IPS-18c (cell line): ENCODE data around the gene CLCN7.
"Not testable (repeated sequence)": the region's sequence is repeated elsewhere in the genome, so short reads cannot be mapped to it uniquely, and the experiment has no call there.

Experiments used
- H3K4me3 ChIP-seq: 2 replicates; pipeline ENCODE4 v1.7.0; 2013; ENCODE audit warnings: low read depth, mild to moderate bottlenecking, low read length, moderate library complexity; ENCODE audit not compliant: insufficient read depth
- H3K9me3 ChIP-seq: one replicate; pipeline ENCODE4 v1.6.1; 2013; ENCODE audit warnings: mild to moderate bottlenecking, low read length, moderate library complexity; ENCODE audit not compliant: control insufficient read depth, insufficient read depth

The CLCN7 gene

GRCh38 chr16:1492923-1493745, 18.3 kb upstream of the CLCN7 start, which contains the start of gene TELO2:
TELO2 (plus strand) TSS chr16:1493360; CDS start chr16:1494282, 922 bp downstream.
- no peaks in the 10 kb centered on the region for H3K9me3 ChIP-seq
- peak within 1 kb of the TSS; percentile 91 for H3K4me3 ChIP-seq

- Histone ChIP-seq H3K9me3 (no peaks in the 10 kb centered on the region), H3K4me3 (peak overlapping the region; percentile 91)
Observed at GRCh38 chr16:1492082-1492922, 17.5 kb upstream of the CLCN7 start.

GRCh38 chr16:1491327-1491726, 16.5 kb upstream of the CLCN7 start:
- H3K9me3 ChIP-seq, result no peaks in the 10 kb centered on the region
- no peak overlapping the region for H3K4me3 ChIP-seq

- no peak overlapping the region for H3K4me3 ChIP-seq
- H3K9me3 ChIP-seq, result no peaks in the 10 kb centered on the region
Observed at GRCh38 chr16:1489077-1489476, 14.2 kb upstream of the CLCN7 start.

GRCh38 chr16:1488619-1489018, 13.8 kb upstream of the CLCN7 start, which contains the start of gene PTX4:
PTX4 (minus strand) TSS chr16:1488944; CDS start chr16:1488909, 35 bp downstream.
- Histone ChIP-seq H3K4me3 (no peak within 1 kb of the TSS), H3K9me3 (peaks cover 2% of the 10 kb centered on the region)

- no peak overlapping the region for H3K4me3 ChIP-seq
- peaks cover 2% of the 10 kb centered on the region for H3K9me3 ChIP-seq
Observed at GRCh38 chr16:1488054-1488601, 13.3 kb upstream of the CLCN7 start.

- H3K9me3 ChIP-seq, result peaks cover 2% of the 10 kb centered on the region
- H3K4me3 ChIP-seq, result no peak overlapping the region
Observed at GRCh38 chr16:1487395-1488053, 12.7 kb upstream of the CLCN7 start.

- Histone ChIP-seq H3K4me3 (no peak overlapping the region), H3K9me3 (peaks cover 2% of the 10 kb centered on the region)
Observed at GRCh38 chr16:1486551-1487390, 11.9 kb upstream of the CLCN7 start.

GRCh38 chr16:1485847-1486496, 11.1 kb upstream of the CLCN7 start:
- Histone ChIP-seq H3K4me3 (no peak overlapping the region), H3K9me3 (peaks cover 2% of the 10 kb centered on the region)

GRCh38 chr16:1481906-1482835, 7.3 kb upstream of the CLCN7 start:
- Histone ChIP-seq H3K9me3 (peaks cover 2% of the 10 kb centered on the region), H3K4me3 (no peak overlapping the region)

- not testable (repeated sequence) for H3K9me3 ChIP-seq, H3K4me3 ChIP-seq
Observed at GRCh38 chr16:1478937-1479336, 4.1 kb upstream of the CLCN7 start.

- Histone ChIP-seq H3K4me3 (no peak overlapping the region), H3K9me3 (no peaks in the 10 kb centered on the region)
Observed at GRCh38 chr16:1477033-1477432, 2.2 kb upstream of the CLCN7 start.

GRCh38 chr16:1475552-1476114, 805 bp upstream of the CLCN7 start:
- Histone ChIP-seq H3K4me3 (peak overlapping the region; percentile 77), H3K9me3 (no peaks in the 10 kb centered on the region)

- H3K4me3 ChIP-seq, result peak overlapping the region; percentile 77
Observed at GRCh38 chr16:1474082-1474795, 589 bp downstream of the CLCN7 start.

More at GRCh38 chr16:1474082-1474795, 589 bp downstream of the CLCN7 start:
- no peaks in the 10 kb centered on the region for H3K9me3 ChIP-seq
